ENCODE results near the gene NPAS3.

The NPAS3 gene

GRCh38 chr14:33386781-33387180 lies 448.1 kb downstream of the NPAS3 start:
- no peak for TF ChIP-seq POLR2AphosphoS5 (IDR thresholded peaks at IDR 0.05; ENCODE audit: low read depth)
- no peak for TF ChIP-seq REST (IDR thresholded peaks at IDR 0.05; ENCODE audit: insufficient replicate concordance, low read depth)
- no peak for TF ChIP-seq CTCF (IDR thresholded peaks at IDR 0.05; ENCODE audit: insufficient read depth, low read length)
- no peak for TF ChIP-seq SPI1 (IDR thresholded peaks at IDR 0.05; ENCODE audit: borderline replicate concordance, low read depth)
- no peak for TF ChIP-seq GABPA (IDR thresholded peaks at IDR 0.05; ENCODE audit: low read depth)
- Histone ChIP-seq H3K27ac (replicated peaks) (no peak overlapping the region), H3K27me3 (ENCODE audit: insufficient read depth, poor library complexity, severe bottlenecking) (no peaks in the 10 kb centered on the region), H3K4me3 (replicated peaks; ENCODE audit: insufficient read depth, low read length) (no peak overlapping the region)
- DNase-seq (ENCODE audit: low read depth in 1 of 2, low spot score in 1 of 2): no peak

- H3K27ac ChIP-seq (replicated peaks): no peak overlapping the region
- no peaks in the 10 kb centered on the region for H3K27me3 ChIP-seq (ENCODE audit: insufficient read depth, poor library complexity, severe bottlenecking)
- DNase-seq (ENCODE audit: low read depth in 1 of 2, low spot score in 1 of 2): no peak
- TF ChIP-seq POLR2AphosphoS5 (IDR thresholded peaks at IDR 0.05; ENCODE audit: low read depth) (no peak), CTCF (IDR thresholded peaks at IDR 0.05; ENCODE audit: insufficient read depth, low read length) (no peak), REST (IDR thresholded peaks at IDR 0.05; ENCODE audit: insufficient replicate concordance, low read depth) (no peak), SPI1 (IDR thresholded peaks at IDR 0.05; ENCODE audit: borderline replicate concordance, low read depth) (no peak), GABPA (IDR thresholded peaks at IDR 0.05; ENCODE audit: low read depth) (no peak)
- H3K4me3 ChIP-seq (replicated peaks; ENCODE audit: insufficient read depth, low read length): no peak overlapping the region
These were observed 451.7 kb downstream of the NPAS3 start for GRCh38 chr14:33390335-33390734.

DNA sequence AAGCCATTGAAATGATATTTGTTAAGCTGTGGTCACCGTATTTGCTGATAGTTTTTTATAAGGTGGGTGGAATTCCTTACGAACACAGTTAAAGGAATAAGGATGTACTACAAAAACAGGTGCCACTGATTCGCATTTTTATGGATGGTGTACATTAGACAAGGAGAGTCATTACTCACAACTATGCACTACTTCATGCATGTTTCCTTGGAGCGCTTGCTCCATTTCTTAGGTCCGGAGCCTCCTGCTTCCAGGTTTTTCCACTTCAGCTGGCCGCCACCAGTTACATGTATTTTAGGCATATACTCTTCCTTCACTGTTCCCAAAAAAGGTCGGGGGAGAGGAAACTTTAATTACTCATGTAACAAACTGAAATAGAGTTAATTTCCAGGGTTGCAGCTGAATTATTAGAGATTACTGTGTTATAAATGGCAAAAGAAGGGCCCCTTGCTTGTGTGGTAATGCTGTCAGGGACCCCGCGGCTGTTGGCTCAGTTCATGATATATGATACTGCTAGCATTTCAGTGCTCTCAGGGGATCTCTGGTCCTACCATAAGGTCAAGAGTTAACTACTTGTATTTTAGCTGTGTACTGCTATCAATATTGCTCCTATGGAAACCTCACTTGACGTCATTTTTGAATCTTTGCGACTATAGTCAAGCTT lies 454.7 kb downstream of the NPAS3 start:
- H3K27me3 ChIP-seq (ENCODE audit: insufficient read depth, poor library complexity, severe bottlenecking): no peaks in the 10 kb centered on the region
- H3K4me3 ChIP-seq (replicated peaks; ENCODE audit: insufficient read depth, low read length): no peak overlapping the region
- no peak overlapping the region for H3K27ac ChIP-seq (replicated peaks)
- DNase-seq (ENCODE audit: low read depth in 1 of 2, low spot score in 1 of 2): no peak
- TF ChIP-seq SPI1 (IDR thresholded peaks at IDR 0.05; ENCODE audit: borderline replicate concordance, low read depth) (no peak), REST (IDR thresholded peaks at IDR 0.05; ENCODE audit: insufficient replicate concordance, low read depth) (no peak), POLR2AphosphoS5 (IDR thresholded peaks at IDR 0.05; ENCODE audit: low read depth) (no peak), GABPA (IDR thresholded peaks at IDR 0.05; ENCODE audit: low read depth) (no peak), CTCF (IDR thresholded peaks at IDR 0.05; ENCODE audit: insufficient read depth, low read length) (no peak)

Measured in HL-60 (cell line).